ENCODE data around the gene AIRE.

AIRE gene

GRCh38 chr21:44325386-44326271 lies 40.0 kb downstream of the AIRE start:
- TF ChIP-seq, protein P1, sequence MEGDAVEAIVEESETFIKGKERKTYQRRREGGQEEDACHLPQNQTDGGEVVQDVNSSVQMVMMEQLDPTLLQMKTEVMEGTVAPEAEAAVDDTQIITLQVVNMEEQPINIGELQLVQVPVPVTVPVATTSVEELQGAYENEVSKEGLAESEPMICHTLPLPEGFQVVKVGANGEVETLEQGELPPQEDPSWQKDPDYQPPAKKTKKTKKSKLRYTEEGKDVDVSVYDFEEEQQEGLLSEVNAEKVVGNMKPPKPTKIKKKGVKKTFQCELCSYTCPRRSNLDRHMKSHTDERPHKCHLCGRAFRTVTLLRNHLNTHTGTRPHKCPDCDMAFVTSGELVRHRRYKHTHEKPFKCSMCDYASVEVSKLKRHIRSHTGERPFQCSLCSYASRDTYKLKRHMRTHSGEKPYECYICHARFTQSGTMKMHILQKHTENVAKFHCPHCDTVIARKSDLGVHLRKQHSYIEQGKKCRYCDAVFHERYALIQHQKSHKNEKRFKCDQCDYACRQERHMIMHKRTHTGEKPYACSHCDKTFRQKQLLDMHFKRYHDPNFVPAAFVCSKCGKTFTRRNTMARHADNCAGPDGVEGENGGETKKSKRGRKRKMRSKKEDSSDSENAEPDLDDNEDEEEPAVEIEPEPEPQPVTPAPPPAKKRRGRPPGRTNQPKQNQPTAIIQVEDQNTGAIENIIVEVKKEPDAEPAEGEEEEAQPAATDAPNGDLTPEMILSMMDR (IDR thresholded peaks at IDR 0.05; ENCODE audit: control insufficient read depth, insufficient read depth, low read depth, low read length, missing control alignments), result no peak
- no peak overlapping the region for H3K4me3 ChIP-seq (ENCODE audit: control insufficient read depth, low read depth, low read length)
- DNase-seq (ENCODE audit: low read depth), result no peak

DNA sequence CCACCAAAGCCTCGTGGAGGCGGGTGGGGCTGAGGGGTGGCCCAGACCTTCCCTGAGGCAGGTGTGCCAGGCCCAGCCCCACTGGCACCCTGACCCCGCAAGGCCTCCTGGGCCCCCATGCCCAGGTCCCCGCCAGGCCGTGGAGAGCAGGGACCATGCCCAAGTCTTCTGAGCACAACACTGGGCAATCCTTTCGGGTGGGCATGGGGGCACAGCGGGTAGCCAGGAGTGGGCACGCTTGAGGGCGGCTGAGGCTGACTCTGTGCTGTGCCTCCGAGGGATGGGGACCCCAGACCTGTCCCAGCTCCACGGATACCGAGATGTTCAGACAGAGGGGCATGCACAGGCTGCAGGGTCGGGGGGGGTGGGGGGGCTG lies 40.6 kb downstream of the AIRE start:
- DNase-seq (ENCODE audit: low read depth), result no peak
- no peak overlapping the region for H3K4me3 ChIP-seq (ENCODE audit: control insufficient read depth, low read depth, low read length)
- TF ChIP-seq, protein P1 (IDR thresholded peaks at IDR 0.05; ENCODE audit: control insufficient read depth, insufficient read depth, low read depth, low read length, missing control alignments), result no peak

- DNase-seq (ENCODE audit: low read depth), result no peak
- H3K4me3 ChIP-seq (ENCODE audit: control insufficient read depth, low read depth, low read length), result no peak overlapping the region
- TF ChIP-seq, protein P1 (IDR thresholded peaks at IDR 0.05; ENCODE audit: control insufficient read depth, insufficient read depth, low read depth, low read length, missing control alignments), result no peak
These were observed 41.3 kb downstream of the AIRE start for GRCh38 chr21:44326716-44327602.

GRCh38 chr21:44327603-44327974 lies 41.9 kb downstream of the AIRE start:
- no peak for DNase-seq (ENCODE audit: low read depth)
- no peak overlapping the region for H3K4me3 ChIP-seq (ENCODE audit: control insufficient read depth, low read depth, low read length)
- TF ChIP-seq, protein P1 (IDR thresholded peaks at IDR 0.05; ENCODE audit: control insufficient read depth, insufficient read depth, low read depth, low read length, missing control alignments), result no peak

GRCh38 chr21:44328242-44328895 lies 42.7 kb downstream of the AIRE start:
- no peak for DNase-seq (ENCODE audit: low read depth)
- TF ChIP-seq, protein P1 (IDR thresholded peaks at IDR 0.05; ENCODE audit: control insufficient read depth, insufficient read depth, low read depth, low read length, missing control alignments), result no peak
- H3K4me3 ChIP-seq (ENCODE audit: control insufficient read depth, low read depth, low read length), result no peak overlapping the region

Data from AG09309 (cell line).